Neural cell (in vitro differentiated cells): ENCODE results near the gene ARPC4. TPM values are rescaled to one million over a fixed set of nuclear protein-coding genes. Genes with fewer than 3 reads are reported as not detected.

ENCODE experiments used
- H2AFZ ChIP-seq: fragments of 200-600, 300-800 bp; sonication (generic), shearing (Covaris generic); 2 replicates; pipeline ENCODE4 v1.6.0; 2014; ENCODE audit warnings: low read depth, mild to moderate bottlenecking, antibody characterized with exemption, low read length, moderate library complexity
- H3F3A ChIP-seq: fragments of 200-600 bp; shearing (Covaris generic); 2 replicates; pipeline ENCODE4 v1.6.1; 2016; ENCODE audit warnings: mild to moderate bottlenecking, moderate library complexity, mixed read lengths, antibody characterized with exemption, low read length; ENCODE audit not compliant: insufficient read depth, poor library complexity, severe bottlenecking
- H3K27ac ChIP-seq: fragments of 200-600, 300-800 bp; sonication (generic), shearing (Covaris generic); 2 replicates; pipeline ENCODE4 v1.5.1; 2014; ENCODE audit warnings: mild to moderate bottlenecking, low read length, moderate library complexity
- H3K27me3 ChIP-seq: fragments of 300-800, 200-600 bp; sonication (generic), shearing (Covaris generic); 2 replicates; pipeline ENCODE4 v1.6.0; 2014; ENCODE audit warnings: mild to moderate bottlenecking, low read depth, low read length, moderate library complexity; ENCODE audit not compliant: insufficient read depth
- H3K36me3 ChIP-seq: fragments of 300-800, 200-600 bp; sonication (generic), shearing (Covaris generic); 2 replicates; pipeline ENCODE4 v1.5.1; 2014; ENCODE audit warnings: mild to moderate bottlenecking, antibody characterized with exemption, low read length, moderate library complexity; ENCODE audit not compliant: insufficient read depth
- H3K4me2 ChIP-seq: fragments of 300-800, 200-600 bp; sonication (generic), shearing (Covaris generic); 2 replicates; pipeline ENCODE4 v1.6.0; 2014; ENCODE audit warnings: mild to moderate bottlenecking, low read length
- H3K4me3 ChIP-seq: fragments of 300-800, 200-600 bp; sonication (generic), shearing (Covaris generic); 2 replicates; pipeline ENCODE4 v1.5.1; 2014; ENCODE audit warnings: mild to moderate bottlenecking, low read length, moderate library complexity
- H3K79me2 ChIP-seq: fragments of 200-600 bp; shearing (Covaris generic); replicated peaks from 2 replicates; pipeline ENCODE4 v1.6.0; 2014; ENCODE audit warnings: mild to moderate bottlenecking, low read length, moderate library complexity; ENCODE audit not compliant: insufficient read depth
- H3K9ac ChIP-seq: fragments of 300-800, 200-600 bp; sonication (generic), shearing (Covaris generic); 2 replicates; pipeline ENCODE4 v1.6.1; 2016; ENCODE audit warnings: mild to moderate bottlenecking, low read length, mixed read lengths
- H3K9me2 ChIP-seq: fragments of 200-600 bp; shearing (Covaris generic); 2 replicates; pipeline ENCODE4 v1.6.1; 2016; ENCODE audit warnings: mild to moderate bottlenecking, low read length, mixed read lengths; ENCODE audit not compliant: insufficient read depth
- H3K9me3 ChIP-seq: fragments of 200-600, 300-800 bp; sonication (generic), shearing (Covaris generic); 2 replicates; pipeline ENCODE4 v1.6.1; 2016; ENCODE audit warnings: mild to moderate bottlenecking, mixed run types, low read length, moderate library complexity, mixed read lengths
- H4K20me1 ChIP-seq: fragments of 200-600 bp; shearing (Covaris generic); 2 replicates; pipeline ENCODE4 v1.6.1; 2016; ENCODE audit warnings: mild to moderate bottlenecking, mixed run types; ENCODE audit not compliant: insufficient read depth
- EP300 ChIP-seq: fragments of 450-650 bp; conservative IDR thresholded peaks from 2 replicates; pipeline ENCODE4 v1.6.1; 2014; ENCODE audit warnings: antibody characterized with exemption, mild to moderate bottlenecking, moderate library complexity; ENCODE audit not compliant: poor library complexity, severe bottlenecking
- EZH2 ChIP-seq: fragments of 200-600, 300-800 bp; shearing (Covaris generic), sonication (generic); IDR thresholded peaks from 2 replicates; pipeline ENCODE4 v1.6.1; 2014; ENCODE audit warnings: antibody characterized with exemption, low read length, borderline replicate concordance, mild to moderate bottlenecking; ENCODE audit not compliant: insufficient read depth, poor library complexity, severe bottlenecking
- MXI1 ChIP-seq: fragments of 450-650 bp; conservative IDR thresholded peaks from 2 replicates; pipeline ENCODE4 v1.6.1; 2014; ENCODE audit warnings: antibody characterized with exemption, mild to moderate bottlenecking; ENCODE audit not compliant: poor library complexity, severe bottlenecking
- POLR2AphosphoS5 ChIP-seq: IDR thresholded peaks from 2 replicates; pipeline ENCODE4 v1.6.1; 2012
- RAD21 ChIP-seq: fragments of 450-650 bp; conservative IDR thresholded peaks from 2 replicates; pipeline ENCODE4 v1.6.1; 2014; ENCODE audit warnings: antibody characterized with exemption, mild to moderate bottlenecking, moderate library complexity
- SMC3 ChIP-seq: fragments of 450-650 bp; conservative IDR thresholded peaks from 2 replicates; pipeline ENCODE4 v1.6.1; 2014; ENCODE audit warnings: antibody characterized with exemption, mild to moderate bottlenecking, moderate library complexity; ENCODE audit not compliant: poor library complexity
- TAF1 ChIP-seq: IDR thresholded peaks from 2 replicates; pipeline ENCODE4 v1.6.1; 2012; ENCODE audit warnings: low read depth
- polyA plus RNA-seq: library from polyadenylated mRNA; depleted of rRNA; stranded (reverse); fragments of >200 nt; gene quantifications from 2 replicates; pipeline ENCODE4 v1.2.3, GENCODE V29; 2014
- TF ChIP-seq, protein P1 (sequence below): IDR thresholded peaks from 2 replicates; pipeline ENCODE4 v1.6.1; 2012; ENCODE audit warnings: borderline replicate concordance
- TF ChIP-seq, protein P2 (sequence below): fragments of 450-650 bp; IDR thresholded peaks from 2 replicates; pipeline ENCODE4 v1.5.1; 2014; ENCODE audit warnings: antibody characterized with exemption, mild to moderate bottlenecking, moderate library complexity; ENCODE audit not compliant: poor library complexity, severe bottlenecking

ARPC4 gene
- polyA plus RNA-seq, 1 donor from 2014 or later: 179 TPM

DNA sequence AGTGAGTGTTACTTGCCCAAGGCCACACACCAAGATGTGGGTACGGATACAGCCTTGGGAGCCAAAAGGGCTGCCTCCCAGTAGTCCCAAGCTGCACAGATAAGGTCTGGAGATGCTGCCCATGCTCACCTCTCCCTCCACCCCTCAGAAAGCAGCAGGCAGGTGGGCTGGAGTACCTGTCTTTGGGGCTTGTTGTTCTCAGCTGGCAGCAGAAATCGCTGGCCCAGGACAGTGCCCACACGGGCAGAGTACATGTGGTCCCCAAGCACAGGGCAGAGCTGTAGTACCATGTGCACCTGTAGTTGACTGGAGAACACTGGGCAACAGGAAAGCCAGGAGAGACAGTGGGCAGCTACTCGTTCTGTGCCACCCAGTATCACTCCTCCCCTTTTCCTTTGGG, 46.0 kb downstream of the ARPC4 start:
- H3K9me3 ChIP-seq: no peaks in the 10 kb centered on the region
- no peak overlapping the region for H3K9ac ChIP-seq
- no peaks in the 10 kb centered on the region for H3K9me2 ChIP-seq
- no peaks in the 10 kb centered on the region for H3K36me3 ChIP-seq
- no peak overlapping the region for H3K4me3 ChIP-seq
- no peaks in the 10 kb centered on the region for H3F3A ChIP-seq
- H3K4me2 ChIP-seq: no peak overlapping the region
- no peaks in the 10 kb centered on the region for H3K79me2 ChIP-seq
- TF ChIP-seq TAF1 (no peak), EP300 (no peak), EZH2 (no peak), POLR2AphosphoS5 (no peak), RAD21 (no peak), SMC3 (no peak)
- TF ChIP-seq, protein P1, sequence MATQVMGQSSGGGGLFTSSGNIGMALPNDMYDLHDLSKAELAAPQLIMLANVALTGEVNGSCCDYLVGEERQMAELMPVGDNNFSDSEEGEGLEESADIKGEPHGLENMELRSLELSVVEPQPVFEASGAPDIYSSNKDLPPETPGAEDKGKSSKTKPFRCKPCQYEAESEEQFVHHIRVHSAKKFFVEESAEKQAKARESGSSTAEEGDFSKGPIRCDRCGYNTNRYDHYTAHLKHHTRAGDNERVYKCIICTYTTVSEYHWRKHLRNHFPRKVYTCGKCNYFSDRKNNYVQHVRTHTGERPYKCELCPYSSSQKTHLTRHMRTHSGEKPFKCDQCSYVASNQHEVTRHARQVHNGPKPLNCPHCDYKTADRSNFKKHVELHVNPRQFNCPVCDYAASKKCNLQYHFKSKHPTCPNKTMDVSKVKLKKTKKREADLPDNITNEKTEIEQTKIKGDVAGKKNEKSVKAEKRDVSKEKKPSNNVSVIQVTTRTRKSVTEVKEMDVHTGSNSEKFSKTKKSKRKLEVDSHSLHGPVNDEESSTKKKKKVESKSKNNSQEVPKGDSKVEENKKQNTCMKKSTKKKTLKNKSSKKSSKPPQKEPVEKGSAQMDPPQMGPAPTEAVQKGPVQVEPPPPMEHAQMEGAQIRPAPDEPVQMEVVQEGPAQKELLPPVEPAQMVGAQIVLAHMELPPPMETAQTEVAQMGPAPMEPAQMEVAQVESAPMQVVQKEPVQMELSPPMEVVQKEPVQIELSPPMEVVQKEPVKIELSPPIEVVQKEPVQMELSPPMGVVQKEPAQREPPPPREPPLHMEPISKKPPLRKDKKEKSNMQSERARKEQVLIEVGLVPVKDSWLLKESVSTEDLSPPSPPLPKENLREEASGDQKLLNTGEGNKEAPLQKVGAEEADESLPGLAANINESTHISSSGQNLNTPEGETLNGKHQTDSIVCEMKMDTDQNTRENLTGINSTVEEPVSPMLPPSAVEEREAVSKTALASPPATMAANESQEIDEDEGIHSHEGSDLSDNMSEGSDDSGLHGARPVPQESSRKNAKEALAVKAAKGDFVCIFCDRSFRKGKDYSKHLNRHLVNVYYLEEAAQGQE: no peak
- TF ChIP-seq, protein P2, sequence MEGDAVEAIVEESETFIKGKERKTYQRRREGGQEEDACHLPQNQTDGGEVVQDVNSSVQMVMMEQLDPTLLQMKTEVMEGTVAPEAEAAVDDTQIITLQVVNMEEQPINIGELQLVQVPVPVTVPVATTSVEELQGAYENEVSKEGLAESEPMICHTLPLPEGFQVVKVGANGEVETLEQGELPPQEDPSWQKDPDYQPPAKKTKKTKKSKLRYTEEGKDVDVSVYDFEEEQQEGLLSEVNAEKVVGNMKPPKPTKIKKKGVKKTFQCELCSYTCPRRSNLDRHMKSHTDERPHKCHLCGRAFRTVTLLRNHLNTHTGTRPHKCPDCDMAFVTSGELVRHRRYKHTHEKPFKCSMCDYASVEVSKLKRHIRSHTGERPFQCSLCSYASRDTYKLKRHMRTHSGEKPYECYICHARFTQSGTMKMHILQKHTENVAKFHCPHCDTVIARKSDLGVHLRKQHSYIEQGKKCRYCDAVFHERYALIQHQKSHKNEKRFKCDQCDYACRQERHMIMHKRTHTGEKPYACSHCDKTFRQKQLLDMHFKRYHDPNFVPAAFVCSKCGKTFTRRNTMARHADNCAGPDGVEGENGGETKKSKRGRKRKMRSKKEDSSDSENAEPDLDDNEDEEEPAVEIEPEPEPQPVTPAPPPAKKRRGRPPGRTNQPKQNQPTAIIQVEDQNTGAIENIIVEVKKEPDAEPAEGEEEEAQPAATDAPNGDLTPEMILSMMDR: no peak
- H3K27me3 ChIP-seq: no peaks in the 10 kb centered on the region
- no peak overlapping the region for H3K27ac ChIP-seq
- H2AFZ ChIP-seq: no peak overlapping the region
- H4K20me1 ChIP-seq: no peaks in the 10 kb centered on the region

DNA sequence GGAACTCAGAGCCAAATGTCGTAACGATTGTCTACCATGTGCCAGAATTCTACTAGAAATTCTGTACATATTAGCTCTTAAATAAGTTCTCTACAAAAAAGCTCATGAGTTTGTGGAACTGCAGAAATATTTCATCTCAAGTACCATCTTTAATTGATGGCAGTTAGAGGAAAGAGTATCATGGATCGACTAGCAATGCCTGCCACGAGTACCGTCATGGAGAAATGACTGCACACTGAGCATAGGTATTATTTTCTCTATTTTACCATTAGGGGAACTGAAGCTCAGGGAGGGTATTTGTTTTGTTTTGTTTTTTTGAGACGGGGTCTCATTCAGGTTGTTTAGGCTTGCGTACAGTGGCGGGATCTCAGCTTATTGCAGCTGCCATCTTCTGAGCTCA, 48.1 kb downstream of the ARPC4 start:
- Histone ChIP-seq H3K4me3 (no peak overlapping the region), H3K36me3 (no peaks in the 10 kb centered on the region), H2AFZ (no peak overlapping the region), H4K20me1 (no peaks in the 10 kb centered on the region), H3K79me2 (no peaks in the 10 kb centered on the region), H3K27me3 (no peaks in the 10 kb centered on the region), H3K27ac (no peak overlapping the region), H3K4me2 (no peak overlapping the region), H3F3A (no peaks in the 10 kb centered on the region), H3K9me2 (no peaks in the 10 kb centered on the region), H3K9me3 (no peaks in the 10 kb centered on the region), H3K9ac (no peak overlapping the region)
- TF ChIP-seq TAF1 (no peak), MXI1 (no peak), SMC3 (no peak), RAD21 (no peak), EZH2 (no peak), EP300 (no peak), POLR2AphosphoS5 (no peak)
- TF ChIP-seq, protein P2: no peak
- TF ChIP-seq, protein P1: no peak
